SK-N-SH (cell line): ENCODE data around the gene TRAPPC3.

Experiments used
- CTCF ChIP-seq: fragments of 200-600 bp; sonication (generic); IDR thresholded peaks from 2 replicates; pipeline ENCODE4 v1.6.1; 2017; ENCODE audit warnings: antibody characterized with exemption, mild to moderate bottlenecking, moderate library complexity
- IRF3 ChIP-seq: fragments of 150-350 bp; IDR thresholded peaks from 2 replicates; pipeline ENCODE4 v1.6.1; 2016; ENCODE audit warnings: mild to moderate bottlenecking, low read depth, low read length
- MAX ChIP-seq: IDR thresholded peaks from 2 replicates; pipeline ENCODE4 v1.4.0; 2012; ENCODE audit warnings: low read depth
- POLR2AphosphoS5 ChIP-seq: IDR thresholded peaks from 2 replicates; pipeline ENCODE4 v1.6.1; 2012; ENCODE audit warnings: low read depth, low read length
- RAD21 ChIP-seq: IDR thresholded peaks from 2 replicates; pipeline ENCODE4 v1.6.1; 2012; ENCODE audit warnings: mild to moderate bottlenecking, low read length
- REST ChIP-seq: IDR thresholded peaks from 2 replicates; pipeline ENCODE4 v1.6.1; 2012; ENCODE audit warnings: mild to moderate bottlenecking, low read depth, low read length, moderate library complexity
- TEAD4 ChIP-seq: IDR thresholded peaks from 2 replicates; pipeline ENCODE4 v1.4.0; 2012; ENCODE audit warnings: mild to moderate bottlenecking, borderline replicate concordance; ENCODE audit not compliant: insufficient read depth
- USF1 ChIP-seq: IDR thresholded peaks from 2 replicates; pipeline ENCODE4 v1.4.0; 2012; ENCODE audit warnings: low read depth, borderline replicate concordance
- USF2 ChIP-seq: fragments of 150-350 bp; IDR thresholded peaks from 2 replicates; pipeline ENCODE4 v1.6.1; 2017; ENCODE audit warnings: antibody characterized with exemption, low read length, low read depth, borderline replicate concordance

- peak; percentile 84 for TF ChIP-seq CTCF
- TF ChIP-seq USF2: no peak
- no peak for TF ChIP-seq REST
- no peak for TF ChIP-seq USF1
- TF ChIP-seq POLR2AphosphoS5: no peak
- no peak for TF ChIP-seq TEAD4
- no peak for TF ChIP-seq IRF3
- peak; percentile 49; the same call in 1 of the 2 replicates for TF ChIP-seq MAX
- TF ChIP-seq RAD21: peak; percentile 96
Observed at GRCh38 chr1:36187800-36188593, 38.7 kb upstream of the TRAPPC3 start.
